Measurements from ENCODE around the gene ROR2.
A peak's percentile ranks its signal among the peaks of the same experiment; 100 is the strongest.

ROR2 gene

DNA sequence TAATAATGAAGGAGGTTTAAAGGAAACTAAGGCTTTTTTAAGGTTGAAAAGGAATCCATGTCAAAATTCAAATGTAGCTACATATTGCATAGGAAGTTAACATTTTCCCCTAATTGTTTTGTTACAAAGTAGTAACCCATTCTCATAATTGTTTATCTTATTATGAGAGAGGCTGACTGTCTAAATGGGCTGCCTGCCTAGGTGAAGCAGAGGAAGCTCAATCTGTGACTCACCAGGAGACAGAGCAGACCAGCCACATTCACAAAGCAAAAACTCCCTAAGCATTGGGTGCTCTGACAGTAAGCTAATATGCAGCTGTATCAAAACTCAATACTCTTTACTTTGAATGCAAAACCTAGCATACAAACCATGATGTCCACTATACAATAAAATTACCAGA, 208.5 kb downstream of the ROR2 start:
- Histone ChIP-seq H3K4me3 (ENCODE audit: low read depth, low read length) (no peak overlapping the region), H3K4me1 (no peaks in the 10 kb centered on the region), H3K27me3 (no peaks in the 10 kb centered on the region), H3K36me3 (peaks cover 8% of the 10 kb centered on the region), H3K9me3 (no peaks in the 10 kb centered on the region)
- DNase-seq: no peak
- TF ChIP-seq, protein P1, sequence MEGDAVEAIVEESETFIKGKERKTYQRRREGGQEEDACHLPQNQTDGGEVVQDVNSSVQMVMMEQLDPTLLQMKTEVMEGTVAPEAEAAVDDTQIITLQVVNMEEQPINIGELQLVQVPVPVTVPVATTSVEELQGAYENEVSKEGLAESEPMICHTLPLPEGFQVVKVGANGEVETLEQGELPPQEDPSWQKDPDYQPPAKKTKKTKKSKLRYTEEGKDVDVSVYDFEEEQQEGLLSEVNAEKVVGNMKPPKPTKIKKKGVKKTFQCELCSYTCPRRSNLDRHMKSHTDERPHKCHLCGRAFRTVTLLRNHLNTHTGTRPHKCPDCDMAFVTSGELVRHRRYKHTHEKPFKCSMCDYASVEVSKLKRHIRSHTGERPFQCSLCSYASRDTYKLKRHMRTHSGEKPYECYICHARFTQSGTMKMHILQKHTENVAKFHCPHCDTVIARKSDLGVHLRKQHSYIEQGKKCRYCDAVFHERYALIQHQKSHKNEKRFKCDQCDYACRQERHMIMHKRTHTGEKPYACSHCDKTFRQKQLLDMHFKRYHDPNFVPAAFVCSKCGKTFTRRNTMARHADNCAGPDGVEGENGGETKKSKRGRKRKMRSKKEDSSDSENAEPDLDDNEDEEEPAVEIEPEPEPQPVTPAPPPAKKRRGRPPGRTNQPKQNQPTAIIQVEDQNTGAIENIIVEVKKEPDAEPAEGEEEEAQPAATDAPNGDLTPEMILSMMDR (IDR thresholded peaks at IDR 0.05; ENCODE audit: low read depth, low read length): no peak

DNA sequence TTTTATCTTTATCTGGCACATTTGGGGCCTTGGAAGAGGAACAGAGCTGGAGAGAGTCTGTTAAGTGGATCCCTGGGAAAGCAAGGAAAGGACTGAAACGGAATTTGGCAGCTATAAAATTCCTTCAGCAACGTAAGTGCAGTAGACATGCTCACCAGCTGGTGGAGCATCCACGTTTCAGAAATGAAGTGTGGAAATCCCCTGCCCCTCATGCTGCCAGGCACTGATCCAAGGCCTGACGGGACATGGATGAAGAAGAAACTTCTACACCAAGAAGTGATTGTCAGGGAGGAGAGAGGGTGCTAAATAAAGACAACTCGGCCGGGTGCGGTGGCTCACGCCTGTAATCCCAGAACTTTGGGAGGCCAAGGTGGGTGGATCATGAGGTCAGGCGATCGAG, 209.3 kb downstream of the ROR2 start:
- TF ChIP-seq, protein P1 (IDR thresholded peaks at IDR 0.05; ENCODE audit: low read depth, low read length): peak; percentile 12
- no peaks in the 10 kb centered on the region for H3K4me1 ChIP-seq
- DNase-seq: no peak
- H3K9me3 ChIP-seq: no peaks in the 10 kb centered on the region
- H3K36me3 ChIP-seq: peaks cover 13% of the 10 kb centered on the region
- H3K27me3 ChIP-seq: no peaks in the 10 kb centered on the region
- no peak overlapping the region for H3K4me3 ChIP-seq (ENCODE audit: low read depth, low read length)

DNA sequence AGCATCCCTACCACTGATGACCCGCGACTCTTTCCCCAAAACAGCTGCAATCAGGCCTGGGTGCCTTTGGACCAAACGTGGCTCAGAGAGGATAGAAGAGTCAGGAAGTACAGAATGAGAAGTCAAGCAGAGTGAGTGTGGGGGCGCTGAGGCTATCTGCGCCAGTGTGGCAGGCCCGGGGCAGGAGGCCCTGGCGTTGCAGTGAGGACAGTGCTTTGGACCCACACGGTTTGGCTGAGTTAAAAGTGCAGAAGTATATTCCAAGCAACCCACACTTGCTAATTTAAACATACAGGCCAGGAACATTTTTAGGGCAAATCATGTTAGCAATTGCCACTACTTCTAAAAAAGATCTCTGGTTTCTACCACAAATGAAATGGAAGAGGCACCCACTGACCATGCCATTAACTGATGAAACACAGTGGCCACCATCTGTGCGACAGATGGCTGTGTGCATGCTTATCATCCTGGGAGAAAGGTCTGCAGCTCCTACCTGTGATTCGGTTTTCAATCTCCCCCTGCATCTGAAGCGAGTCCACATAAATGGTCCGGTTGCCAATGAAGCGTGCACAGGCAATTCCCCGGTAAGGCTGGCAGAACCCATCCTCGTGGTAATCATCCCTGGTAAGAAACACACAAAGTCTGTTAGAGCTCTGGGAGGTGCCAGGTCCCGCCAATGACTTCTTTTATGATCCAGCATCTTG, 213.0 kb downstream of the ROR2 start:
- TF ChIP-seq, protein P1 (IDR thresholded peaks at IDR 0.05; ENCODE audit: low read depth, low read length): no peak
- Histone ChIP-seq H3K9me3 (no peaks in the 10 kb centered on the region), H3K27me3 (no peaks in the 10 kb centered on the region; the same call in 1 of the 2 replicates), H3K4me1 (no peaks in the 10 kb centered on the region), H3K36me3 (peaks cover 26% of the 10 kb centered on the region), H3K4me3 (ENCODE audit: low read depth, low read length) (no peak overlapping the region)
- no peak for DNase-seq

DNA sequence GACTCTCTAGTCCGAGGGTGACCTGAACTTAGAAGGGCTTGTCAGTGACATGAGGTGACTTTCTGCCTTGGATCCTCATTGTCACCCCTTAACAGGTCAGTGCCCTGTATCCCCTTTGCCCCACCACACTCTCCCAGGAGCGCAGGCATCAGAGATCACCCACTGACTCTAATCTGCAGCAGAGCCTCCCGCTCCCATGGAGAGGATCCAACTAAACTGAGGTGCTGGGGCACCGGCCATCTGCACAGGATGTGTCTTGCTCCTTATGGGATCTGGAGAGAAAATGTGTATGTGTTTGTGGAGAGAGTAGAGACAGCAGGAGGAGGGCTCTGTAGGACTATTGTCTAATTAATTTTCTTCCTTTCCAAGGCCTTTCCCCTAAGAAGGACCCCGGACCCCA, 213.7 kb downstream of the ROR2 start:
- TF ChIP-seq, protein P1 (IDR thresholded peaks at IDR 0.05; ENCODE audit: low read depth, low read length): no peak
- DNase-seq: no peak
- no peaks in the 10 kb centered on the region for H3K9me3 ChIP-seq
- H3K4me3 ChIP-seq (ENCODE audit: low read depth, low read length): no peak overlapping the region
- no peaks in the 10 kb centered on the region for H3K4me1 ChIP-seq
- no peaks in the 10 kb centered on the region; the same call in 1 of the 2 replicates for H3K27me3 ChIP-seq
- peaks cover 28% of the 10 kb centered on the region for H3K36me3 ChIP-seq

DNA sequence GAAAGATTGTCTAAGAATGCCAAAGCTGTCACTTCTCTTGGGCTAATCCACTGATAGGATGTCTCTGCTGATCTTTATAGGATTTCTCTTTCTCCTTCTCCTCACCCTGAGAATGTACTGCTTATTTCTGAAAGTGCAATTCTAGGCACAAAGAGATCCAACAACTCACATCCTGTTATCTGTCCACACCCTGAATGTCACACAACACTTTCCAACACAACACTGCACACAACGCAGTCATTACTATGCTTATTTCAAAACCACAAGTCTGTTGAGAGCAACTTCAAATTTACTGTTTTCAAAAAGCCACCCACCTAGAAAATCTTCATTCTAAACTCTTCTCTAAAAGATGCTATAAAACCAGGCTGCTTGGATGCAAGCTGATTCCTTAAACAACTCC, 215.0 kb downstream of the ROR2 start:
- no peaks in the 10 kb centered on the region for H3K4me1 ChIP-seq
- no peak overlapping the region for H3K4me3 ChIP-seq (ENCODE audit: low read depth, low read length)
- TF ChIP-seq, protein P1 (IDR thresholded peaks at IDR 0.05; ENCODE audit: low read depth, low read length): no peak
- H3K36me3 ChIP-seq: peaks cover 40% of the 10 kb centered on the region
- H3K9me3 ChIP-seq: no peaks in the 10 kb centered on the region
- H3K27me3 ChIP-seq: no peaks in the 10 kb centered on the region; the same call in 1 of the 2 replicates
- DNase-seq: no peak

DNA sequence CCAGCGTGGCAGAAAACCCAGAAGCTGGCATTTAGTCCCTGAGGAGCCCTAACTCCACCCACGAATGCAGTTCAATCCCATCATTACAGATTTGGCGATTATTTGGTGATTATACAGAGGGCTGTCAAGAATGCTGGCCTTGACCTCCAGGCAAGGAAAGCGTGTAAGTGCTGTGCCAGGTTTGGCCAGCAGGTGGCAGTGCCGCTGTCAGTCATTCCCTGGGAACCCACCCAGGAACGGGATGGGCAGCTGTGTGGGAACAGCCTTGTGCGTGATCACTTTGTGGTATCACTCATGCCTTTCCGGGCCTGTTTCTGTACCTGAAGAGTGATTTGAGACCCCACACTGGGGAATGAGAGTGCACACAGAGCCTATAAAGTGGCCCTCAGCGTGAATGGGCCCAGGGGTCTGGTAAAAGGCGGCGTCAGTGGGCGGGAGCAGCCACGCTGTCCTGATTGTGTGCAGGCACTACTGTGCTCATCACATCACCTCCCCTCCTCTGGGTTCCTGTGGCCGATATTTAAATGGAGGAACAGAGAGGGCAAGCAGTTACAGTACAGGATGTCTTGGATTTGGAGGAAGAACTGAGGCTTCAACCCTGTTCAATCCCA, 215.6 kb downstream of the ROR2 start:
- no peaks in the 10 kb centered on the region for H3K4me1 ChIP-seq
- H3K4me3 ChIP-seq (ENCODE audit: low read depth, low read length): no peak overlapping the region
- peak; percentile 82 for DNase-seq
- TF ChIP-seq, protein P1 (IDR thresholded peaks at IDR 0.05; ENCODE audit: low read depth, low read length): peak; percentile 99
- no peaks in the 10 kb centered on the region for H3K9me3 ChIP-seq
- H3K36me3 ChIP-seq: peaks cover 42% of the 10 kb centered on the region
- H3K27me3 ChIP-seq: no peaks in the 10 kb centered on the region; the same call in 1 of the 2 replicates

Data from BE2C (cell line).